Renal cortex interstitium (tissue), 11 donors: ENCODE measurements around the gene SLC25A45. TPM values are rescaled to one million over a fixed set of nuclear protein-coding genes. Genes with fewer than 3 reads are reported as not detected.

Source experiments
- DNase-seq, 11 donors: peaks; one replicate each; pipeline ENCODE4 v3.0.0-alpha.2; 2013; ENCODE audit warnings: low read depth in 9 of 11, low spot score in 4 of 11; ENCODE audit errors: extremely low read depth in 1 of 11
- polyA plus RNA-seq, 3 donors: library from polyadenylated mRNA; unstranded; fragments of 120-200 nt; gene quantifications; one replicate each; pipeline ENCODE4 v1.2.1, GENCODE V29; 2013; ENCODE audit not compliant: insufficient read length in 3 of 3

Gene SLC25A45
- polyA plus RNA-seq, 3 donors, result 5.5 to 9.2 (median 6.3) TPM

GRCh38 chr11:65394125-65394536 lies 11.7 kb upstream of the SLC25A45 start:
- DNase-seq, result no peak

- no peak for DNase-seq
Measured at GRCh38 chr11:65393513-65394079, 11.2 kb upstream of the SLC25A45 start.

GRCh38 chr11:65392899-65393298 lies 10.5 kb upstream of the SLC25A45 start:
- DNase-seq, result no peak

GRCh38 chr11:65392186-65392829 lies 9.9 kb upstream of the SLC25A45 start:
- DNase-seq, result no peak

- no peak for DNase-seq
Measured at GRCh38 chr11:65390996-65391395, 8.6 kb upstream of the SLC25A45 start.

- DNase-seq, result no peak
Measured at GRCh38 chr11:65390099-65390941, 7.9 kb upstream of the SLC25A45 start.

GRCh38 chr11:65389294-65389980 lies 7.0 kb upstream of the SLC25A45 start:
- no peak for DNase-seq

- no peak for DNase-seq
Measured at GRCh38 chr11:65388731-65389130, 6.3 kb upstream of the SLC25A45 start.

GRCh38 chr11:65386307-65387140 lies 4.1 kb upstream of the SLC25A45 start, which contains the start of gene FRMD8:
FRMD8 (plus strand) TSS chr11:65386637; CDS start chr11:65387037, 400 bp downstream.
- peak in 9 of 11 donors; percentile 64 to 81 (median 76) for DNase-seq

GRCh38 chr11:65384301-65384889 lies 1.9 kb upstream of the SLC25A45 start:
- no peak for DNase-seq

- DNase-seq, result no peak
Measured at GRCh38 chr11:65383778-65384177, 1.3 kb upstream of the SLC25A45 start.

GRCh38 chr11:65382804-65383368 lies 440 bp upstream of the SLC25A45 start:
- DNase-seq, result no peak

GRCh38 chr11:65381716-65382032 lies 772 bp downstream of the SLC25A45 start:
- peak in 2 of 11 donors; percentile 56 to 61 for DNase-seq

GRCh38 chr11:65380460-65381119 lies 1.9 kb downstream of the SLC25A45 start:
- no peak for DNase-seq

GRCh38 chr11:65379698-65380459 lies 2.6 kb downstream of the SLC25A45 start:
- DNase-seq, result no peak

GRCh38 chr11:65378928-65379638 lies 3.4 kb downstream of the SLC25A45 start:
- DNase-seq, result no peak
